Measurements from ENCODE around the gene SLAMF6.
"Not testable (repeated sequence)": the region's sequence is repeated elsewhere in the genome, so short reads cannot be mapped to it uniquely, and the experiment has no call there.

SLAMF6 gene

DNA sequence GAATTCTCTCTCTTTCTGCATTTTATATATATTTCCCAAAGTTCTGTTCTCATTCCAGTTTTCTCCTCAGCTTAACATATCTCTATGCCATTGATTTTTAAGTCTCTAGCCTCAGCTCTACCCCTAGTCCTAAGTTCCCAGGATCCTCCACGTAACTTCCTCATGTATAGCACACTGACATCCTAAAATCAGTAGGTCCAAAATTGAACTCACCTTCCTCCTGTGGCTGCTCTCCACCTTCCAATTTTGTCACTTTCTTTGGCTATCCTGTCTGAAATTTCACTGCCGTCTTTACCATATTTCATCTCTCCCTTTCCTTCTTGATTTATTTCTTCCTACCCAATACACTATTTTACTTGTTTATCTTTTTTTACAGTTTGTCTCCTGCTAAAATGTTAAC is 1.5 kb downstream of the SLAMF6 start:
- CTCF ChIA-PET: interaction anchor here (1.7 to 2.7 kb wide), 2 partner anchors 22 to 35 kb away, joined by 3 to 14 read pairs; no protein-coding TSS in a partner anchor
- POLR2A ChIA-PET: no interaction called here
- TF ChIP-seq, protein P1, sequence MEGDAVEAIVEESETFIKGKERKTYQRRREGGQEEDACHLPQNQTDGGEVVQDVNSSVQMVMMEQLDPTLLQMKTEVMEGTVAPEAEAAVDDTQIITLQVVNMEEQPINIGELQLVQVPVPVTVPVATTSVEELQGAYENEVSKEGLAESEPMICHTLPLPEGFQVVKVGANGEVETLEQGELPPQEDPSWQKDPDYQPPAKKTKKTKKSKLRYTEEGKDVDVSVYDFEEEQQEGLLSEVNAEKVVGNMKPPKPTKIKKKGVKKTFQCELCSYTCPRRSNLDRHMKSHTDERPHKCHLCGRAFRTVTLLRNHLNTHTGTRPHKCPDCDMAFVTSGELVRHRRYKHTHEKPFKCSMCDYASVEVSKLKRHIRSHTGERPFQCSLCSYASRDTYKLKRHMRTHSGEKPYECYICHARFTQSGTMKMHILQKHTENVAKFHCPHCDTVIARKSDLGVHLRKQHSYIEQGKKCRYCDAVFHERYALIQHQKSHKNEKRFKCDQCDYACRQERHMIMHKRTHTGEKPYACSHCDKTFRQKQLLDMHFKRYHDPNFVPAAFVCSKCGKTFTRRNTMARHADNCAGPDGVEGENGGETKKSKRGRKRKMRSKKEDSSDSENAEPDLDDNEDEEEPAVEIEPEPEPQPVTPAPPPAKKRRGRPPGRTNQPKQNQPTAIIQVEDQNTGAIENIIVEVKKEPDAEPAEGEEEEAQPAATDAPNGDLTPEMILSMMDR (IDR thresholded peaks at IDR 0.05; ENCODE audit: control extremely low read depth, extremely low read depth, low read depth, missing control alignments): no peak
- no peak for DNase-seq (ENCODE audit: extremely low spot score)

DNA sequence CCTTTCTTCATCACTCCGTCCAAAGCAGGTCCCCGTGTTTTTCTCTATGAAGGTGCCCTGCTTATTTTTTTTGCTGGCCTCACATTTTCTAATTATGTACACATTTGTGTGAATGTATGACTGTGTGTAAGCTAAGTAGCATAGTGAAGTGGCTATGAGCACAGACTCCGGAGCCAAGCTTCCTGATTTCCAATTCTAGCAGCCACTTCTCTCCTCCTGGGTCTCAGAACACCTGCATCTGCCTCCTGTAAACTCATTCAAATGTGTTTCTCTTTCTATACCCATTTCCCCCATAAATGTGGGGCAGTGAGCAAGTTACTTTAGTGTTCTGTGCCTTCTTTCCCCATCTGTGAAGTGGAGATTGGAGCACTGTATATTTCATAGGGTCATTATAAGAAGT is 2.1 kb downstream of the SLAMF6 start:
- DNase-seq (ENCODE audit: extremely low spot score): no peak
- TF ChIP-seq, protein P1 (IDR thresholded peaks at IDR 0.05; ENCODE audit: control extremely low read depth, extremely low read depth, low read depth, missing control alignments): no peak
- CTCF ChIA-PET: interaction anchor here (1.7 to 2.7 kb wide), 2 partner anchors 23 to 36 kb away, joined by 3 to 14 read pairs; no protein-coding TSS in a partner anchor
- POLR2A ChIA-PET: no interaction called here

DNA sequence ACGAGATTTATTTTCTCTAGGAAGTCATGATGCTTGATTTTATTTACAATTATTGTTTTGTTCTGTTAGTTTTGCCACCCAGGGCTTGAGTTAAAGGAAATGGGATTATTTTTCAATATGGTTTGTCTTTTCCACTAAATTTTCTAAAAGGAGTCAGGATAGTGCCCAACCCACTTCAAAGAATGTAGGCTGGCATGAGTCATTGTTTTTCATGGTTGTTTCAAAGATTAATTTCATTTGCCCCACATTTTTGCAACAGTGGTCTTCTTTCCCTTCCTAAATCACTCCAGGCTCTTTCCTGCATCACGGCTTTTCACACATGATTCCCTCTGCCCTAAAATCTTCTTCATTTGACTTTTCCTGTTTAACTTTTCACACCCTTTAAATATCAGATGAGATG is 2.5 kb downstream of the SLAMF6 start:
- POLR2A ChIA-PET: no interaction called here
- no peak for DNase-seq (ENCODE audit: extremely low spot score)
- TF ChIP-seq, protein P1 (IDR thresholded peaks at IDR 0.05; ENCODE audit: control extremely low read depth, extremely low read depth, low read depth, missing control alignments): no peak
- CTCF ChIA-PET: interaction anchor here (1.3 kb wide), 1 partner anchor 29 kb away, joined by 3 read pairs; no protein-coding TSS in a partner anchor

DNA sequence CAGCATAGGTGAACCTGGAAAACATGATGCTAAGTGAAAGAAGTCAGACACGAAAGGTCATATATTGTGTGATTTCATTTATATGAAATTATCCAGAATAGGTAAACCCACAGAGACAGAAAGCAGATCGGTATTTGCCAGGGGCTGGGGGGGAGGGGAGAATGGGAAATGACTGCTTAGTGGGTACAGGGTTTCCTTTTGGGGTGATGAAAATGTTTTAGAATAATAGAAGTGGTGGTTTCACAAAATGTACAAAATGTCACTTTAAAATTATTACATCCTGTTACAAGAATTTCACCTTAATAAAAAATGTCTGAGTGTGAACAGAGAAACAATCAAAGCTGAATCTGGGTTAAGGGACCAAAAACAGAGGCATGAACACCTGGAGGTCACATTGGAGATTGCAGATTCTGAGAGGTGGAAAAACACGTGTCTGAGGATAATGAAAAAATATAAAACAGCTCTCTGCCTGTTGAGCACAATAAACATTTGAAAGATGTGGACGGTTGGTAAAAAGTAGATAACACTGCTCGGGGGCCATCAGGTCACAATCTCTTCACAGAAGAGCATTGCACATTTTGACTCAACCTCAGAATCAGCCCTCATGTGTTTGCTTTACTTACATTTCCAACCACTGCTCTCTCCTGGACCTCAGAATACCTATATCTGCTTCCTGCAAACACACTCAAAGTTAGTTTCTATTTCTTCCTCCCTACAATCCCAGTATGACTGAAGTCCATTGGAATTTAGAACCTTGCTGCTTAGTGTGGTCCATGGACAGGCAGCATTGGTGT is 3.2 kb downstream of the SLAMF6 start:
- CTCF ChIA-PET: interaction anchor here (0.8 to 1.3 kb wide), 2 partner anchors 10 to 30 kb away, joined by 3 read pairs; no protein-coding TSS in a partner anchor
- TF ChIP-seq, protein P1 (IDR thresholded peaks at IDR 0.05; ENCODE audit: control extremely low read depth, extremely low read depth, low read depth, missing control alignments): no peak
- POLR2A ChIA-PET: no interaction called here

DNA sequence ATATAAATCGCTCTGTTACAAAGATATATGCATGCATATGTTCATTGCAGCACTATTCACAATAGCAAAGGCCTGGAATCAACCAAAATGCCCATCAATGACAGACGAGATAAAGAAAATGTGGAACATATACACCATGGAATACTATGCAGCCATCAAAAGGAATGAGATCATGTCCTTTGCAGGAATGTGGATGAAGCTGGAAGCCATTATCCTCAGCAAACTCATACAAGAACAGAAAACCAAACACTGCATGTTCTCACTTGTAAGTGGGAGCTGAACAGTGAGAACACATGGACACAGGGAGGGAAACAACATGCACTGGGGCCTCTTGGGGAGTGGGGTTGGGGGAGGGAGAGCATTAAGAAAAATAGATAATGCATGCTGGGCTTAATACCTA is 5.5 kb downstream of the SLAMF6 start:
- POLR2A ChIA-PET; DNase-seq (ENCODE audit: extremely low spot score): not testable (repeated sequence)
- CTCF ChIA-PET: interaction anchor here (1.1 kb wide), 1 partner anchor 77 kb away, joined by 3 read pairs; no protein-coding TSS in a partner anchor

More for the DNA sequence above, 3.2 kb downstream of the SLAMF6 start:
- DNase-seq (ENCODE audit: extremely low spot score): no peak

DNA sequence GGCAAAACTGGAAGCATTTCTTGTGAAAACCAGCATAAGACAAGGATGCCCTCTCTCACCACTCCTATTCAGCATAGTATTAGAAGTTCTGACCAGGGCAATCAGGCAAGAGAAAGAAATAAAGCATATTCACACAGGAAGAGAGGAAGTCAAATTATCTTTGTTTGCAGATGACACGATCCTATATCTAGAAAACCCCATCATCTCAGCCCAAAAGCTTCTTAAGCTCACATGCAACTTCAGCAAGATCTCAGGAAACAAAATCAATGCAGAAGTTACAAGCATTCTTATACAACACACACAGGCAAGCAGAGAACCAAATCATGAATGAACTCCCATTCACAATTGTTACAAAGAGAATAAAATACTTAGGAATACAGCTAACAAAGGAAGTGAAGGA is 7.1 kb downstream of the SLAMF6 start:
- CTCF ChIA-PET: interaction anchor here (0.9 to 4.1 kb wide), 5 partner anchors 13 to 90 kb away, joined by 3 to 16 read pairs (median 3); no protein-coding TSS in a partner anchor
- DNase-seq (ENCODE audit: extremely low spot score); POLR2A ChIA-PET: not testable (repeated sequence)

DNA sequence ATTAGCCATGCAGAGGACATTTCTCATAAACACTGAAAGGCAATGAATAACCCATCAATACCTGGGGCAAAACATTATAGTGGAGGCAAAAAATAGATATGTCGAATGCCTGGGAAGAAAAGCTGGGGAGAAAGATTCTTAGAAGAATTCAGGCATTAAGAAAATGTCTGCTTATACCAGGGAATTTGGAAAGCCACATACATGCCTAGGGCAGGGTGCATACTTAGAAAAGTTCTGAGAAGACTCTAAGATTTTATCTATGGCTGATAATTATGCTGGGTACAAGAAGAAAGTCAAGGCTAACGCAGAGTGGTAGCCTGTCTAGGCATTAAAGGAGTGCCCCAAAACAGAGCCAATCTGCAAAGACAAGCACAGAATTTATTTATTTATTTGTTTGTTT is 18.4 kb downstream of the SLAMF6 start:
- POLR2A ChIA-PET: no interaction called here
- no peak for DNase-seq (ENCODE audit: extremely low spot score)
- CTCF ChIA-PET: interaction anchor here (1.2 to 1.6 kb wide), 2 partner anchors 10 to 34 kb away, joined by 3 to 5 read pairs; no protein-coding TSS in a partner anchor
- TF ChIP-seq, protein P1 (IDR thresholded peaks at IDR 0.05; ENCODE audit: control extremely low read depth, extremely low read depth, low read depth, missing control alignments): no peak
